ENCODE data around the gene CEBPG.

CEBPG gene

DNA sequence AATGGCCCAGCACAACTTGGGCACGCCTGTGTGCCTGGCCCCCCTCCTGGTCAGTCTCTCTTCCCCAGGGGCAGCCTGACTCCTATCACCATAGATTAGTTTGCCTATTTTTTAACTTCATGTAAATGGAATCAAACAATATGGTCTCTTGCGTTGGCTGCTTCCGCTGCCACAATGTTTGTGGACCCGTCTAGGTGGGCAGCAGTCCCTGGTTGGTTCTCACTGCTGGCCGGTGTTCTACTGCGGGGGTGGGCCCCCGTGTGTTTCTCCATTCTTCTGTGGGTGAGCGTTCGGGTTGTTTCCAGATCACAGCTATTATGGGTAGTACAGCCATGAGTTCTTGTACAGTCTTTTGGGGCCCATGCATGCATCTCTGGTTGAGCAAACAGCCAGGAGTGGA is 47.3 kb downstream of the CEBPG start:
- TF ChIP-seq, protein P1, sequence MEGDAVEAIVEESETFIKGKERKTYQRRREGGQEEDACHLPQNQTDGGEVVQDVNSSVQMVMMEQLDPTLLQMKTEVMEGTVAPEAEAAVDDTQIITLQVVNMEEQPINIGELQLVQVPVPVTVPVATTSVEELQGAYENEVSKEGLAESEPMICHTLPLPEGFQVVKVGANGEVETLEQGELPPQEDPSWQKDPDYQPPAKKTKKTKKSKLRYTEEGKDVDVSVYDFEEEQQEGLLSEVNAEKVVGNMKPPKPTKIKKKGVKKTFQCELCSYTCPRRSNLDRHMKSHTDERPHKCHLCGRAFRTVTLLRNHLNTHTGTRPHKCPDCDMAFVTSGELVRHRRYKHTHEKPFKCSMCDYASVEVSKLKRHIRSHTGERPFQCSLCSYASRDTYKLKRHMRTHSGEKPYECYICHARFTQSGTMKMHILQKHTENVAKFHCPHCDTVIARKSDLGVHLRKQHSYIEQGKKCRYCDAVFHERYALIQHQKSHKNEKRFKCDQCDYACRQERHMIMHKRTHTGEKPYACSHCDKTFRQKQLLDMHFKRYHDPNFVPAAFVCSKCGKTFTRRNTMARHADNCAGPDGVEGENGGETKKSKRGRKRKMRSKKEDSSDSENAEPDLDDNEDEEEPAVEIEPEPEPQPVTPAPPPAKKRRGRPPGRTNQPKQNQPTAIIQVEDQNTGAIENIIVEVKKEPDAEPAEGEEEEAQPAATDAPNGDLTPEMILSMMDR (IDR thresholded peaks at IDR 0.05; ENCODE audit: borderline replicate concordance, insufficient read depth, low read depth, low read length): no peak
- no peak overlapping the region for H3K4me3 ChIP-seq (ENCODE audit: low read depth, low read length)

DNA sequence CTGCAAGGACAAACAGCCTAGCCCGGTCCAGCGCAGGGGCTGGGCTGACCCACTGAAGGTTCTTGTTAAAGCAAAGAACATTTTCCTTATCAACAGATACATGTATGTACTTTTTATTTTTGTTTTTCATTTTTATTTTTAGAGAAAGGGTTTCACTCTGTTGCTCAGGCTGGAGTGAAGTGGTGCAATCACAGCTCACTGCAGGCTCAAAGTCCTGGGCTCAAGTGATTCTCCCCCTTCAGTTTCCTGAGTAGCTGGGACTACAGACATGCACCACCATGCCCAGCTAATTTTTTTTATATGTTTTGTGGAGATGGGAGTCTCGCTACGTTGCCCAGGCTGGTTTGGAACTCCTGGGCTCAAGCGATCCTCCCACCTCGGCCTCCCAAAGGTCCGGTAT is 47.9 kb downstream of the CEBPG start:
- H3K4me3 ChIP-seq (ENCODE audit: low read depth, low read length): no peak overlapping the region
- TF ChIP-seq, protein P1 (IDR thresholded peaks at IDR 0.05; ENCODE audit: borderline replicate concordance, insufficient read depth, low read depth, low read length): no peak

DNA sequence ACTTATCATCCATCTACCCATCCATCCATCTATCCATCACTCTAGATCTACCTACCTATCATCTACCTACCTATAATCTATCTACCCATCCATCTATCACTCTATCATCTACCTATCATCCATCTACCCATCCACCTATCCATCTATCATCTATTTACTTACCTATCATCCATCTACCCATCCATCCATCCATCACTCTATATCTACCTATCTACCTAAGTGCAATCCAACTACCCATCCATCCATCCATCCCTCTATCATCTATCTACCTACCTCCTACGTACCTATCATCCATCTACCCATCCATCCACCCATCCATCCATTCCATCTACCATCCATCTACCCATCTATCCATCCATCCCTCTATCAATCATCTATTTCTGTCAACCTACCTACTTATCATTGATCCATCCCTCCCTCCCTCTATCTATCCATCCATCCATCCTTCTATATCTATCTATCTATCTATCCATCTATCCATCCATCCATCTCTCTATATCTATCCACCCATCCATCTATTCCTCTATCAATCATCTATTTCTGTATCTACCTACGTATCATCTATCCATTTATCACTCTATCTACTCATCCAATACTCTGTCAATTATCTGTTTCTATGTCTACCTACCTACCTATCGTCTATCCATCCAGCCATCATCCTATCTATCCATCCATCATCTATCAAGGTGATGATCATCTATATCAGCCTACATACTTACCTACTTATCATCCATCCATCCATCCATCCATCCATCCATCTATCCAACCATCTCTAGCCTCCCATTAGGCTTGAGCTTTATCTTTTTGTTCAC is 49.1 kb downstream of the CEBPG start:
- TF ChIP-seq, protein P1 (IDR thresholded peaks at IDR 0.05; ENCODE audit: borderline replicate concordance, insufficient read depth, low read depth, low read length): no peak
- no peak overlapping the region for H3K4me3 ChIP-seq (ENCODE audit: low read depth, low read length)

DNA sequence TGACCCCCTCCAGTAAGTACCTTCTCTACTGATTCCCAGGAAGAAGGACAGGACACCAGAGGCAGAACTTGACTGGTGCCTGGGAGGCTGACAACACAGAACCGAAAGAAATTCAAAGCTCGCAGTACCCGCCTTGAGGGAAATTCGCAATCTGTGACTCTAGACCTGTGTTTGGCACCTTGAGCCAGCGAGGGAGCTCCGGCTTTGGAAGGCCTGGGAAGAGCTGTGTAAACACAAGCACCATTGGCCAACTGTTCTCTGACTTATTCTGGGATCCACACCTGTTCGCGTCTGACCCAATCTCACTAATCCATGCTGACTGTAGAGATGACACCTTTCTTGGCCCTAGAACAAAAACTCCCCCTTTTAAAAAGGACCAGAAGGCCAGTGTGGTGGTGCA is 50.7 kb downstream of the CEBPG start:
- H3K4me3 ChIP-seq (ENCODE audit: low read depth, low read length): no peak overlapping the region
- TF ChIP-seq, protein P1 (IDR thresholded peaks at IDR 0.05; ENCODE audit: borderline replicate concordance, insufficient read depth, low read depth, low read length): no peak

DNA sequence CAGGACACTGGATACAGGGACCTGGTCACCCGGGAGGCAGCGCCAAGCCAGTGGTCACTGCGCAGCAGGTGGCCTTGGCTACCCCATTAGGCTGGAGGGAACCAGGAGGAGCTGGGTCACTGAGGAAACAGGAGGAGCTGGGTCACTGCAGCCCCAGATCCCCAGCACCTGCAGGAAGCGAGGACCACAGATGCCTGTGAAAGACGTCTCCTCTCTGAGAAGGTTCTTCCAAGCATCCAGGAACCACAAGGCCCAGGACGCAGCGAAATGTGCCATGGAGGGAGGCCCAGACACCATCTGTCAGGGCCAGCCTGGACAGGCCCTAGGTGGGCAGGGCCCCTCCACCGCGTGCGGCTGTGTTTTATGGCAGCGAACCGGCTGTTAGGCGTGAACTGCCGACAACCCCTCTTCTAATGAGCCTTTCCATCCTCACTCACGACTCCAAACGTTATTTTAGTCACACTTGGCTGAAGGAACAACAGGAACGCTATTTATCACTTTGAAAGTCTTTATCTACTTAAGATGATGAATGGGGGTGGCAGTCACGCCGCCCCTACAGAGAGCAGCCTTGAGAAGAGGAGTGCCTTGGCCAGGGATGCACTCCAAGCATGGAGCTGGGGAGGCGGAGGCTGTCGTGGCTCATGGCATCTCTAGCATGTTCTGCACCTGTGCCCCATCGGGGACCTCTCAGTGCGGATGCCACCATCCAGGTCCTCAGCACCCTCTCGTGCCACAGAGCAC is 53.3 kb downstream of the CEBPG start:
- H3K4me3 ChIP-seq (ENCODE audit: low read depth, low read length): no peak overlapping the region
- TF ChIP-seq, protein P1 (IDR thresholded peaks at IDR 0.05; ENCODE audit: borderline replicate concordance, insufficient read depth, low read depth, low read length): no peak

DNA sequence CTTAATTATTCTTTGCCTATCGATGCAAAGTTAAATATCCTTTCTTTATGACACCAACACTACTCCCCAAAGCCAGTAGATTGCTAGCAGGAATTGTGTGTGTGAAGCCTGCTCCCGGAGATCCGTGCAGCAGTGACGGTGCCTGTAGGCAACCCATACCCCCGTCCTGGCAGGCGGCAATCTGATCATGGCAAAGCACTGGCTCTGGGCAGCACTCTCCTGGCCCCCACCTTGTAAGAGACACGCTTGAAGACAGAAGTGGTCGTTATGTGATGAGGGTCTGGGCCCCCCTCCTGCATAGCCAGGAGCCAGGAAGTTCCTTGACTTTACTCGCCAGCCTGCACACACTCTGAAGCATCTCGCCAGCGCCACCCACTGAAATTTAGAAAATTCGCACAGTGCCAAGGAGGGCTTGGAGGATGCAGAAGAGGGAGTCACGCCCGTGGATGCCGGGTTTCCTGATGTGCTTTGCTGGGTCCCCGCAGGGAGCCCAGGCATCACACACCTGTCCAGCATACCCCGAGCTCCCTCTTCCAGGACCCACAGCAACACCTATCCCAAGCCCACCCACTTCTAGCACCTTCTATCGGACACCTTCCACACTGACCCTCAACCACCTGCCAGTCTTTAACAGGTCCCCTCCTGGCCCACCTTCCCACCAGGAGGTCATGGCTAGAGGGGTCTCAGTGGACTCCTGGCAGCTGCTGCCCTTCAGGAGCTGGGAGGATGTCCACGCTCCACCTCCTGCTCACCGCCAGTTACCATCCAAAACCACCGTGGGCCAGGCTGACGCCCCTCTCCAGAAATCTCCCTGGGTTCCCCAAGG is 54.5 kb downstream of the CEBPG start:
- TF ChIP-seq, protein P1 (IDR thresholded peaks at IDR 0.05; ENCODE audit: borderline replicate concordance, insufficient read depth, low read depth, low read length): no peak
- H3K4me3 ChIP-seq (ENCODE audit: low read depth, low read length): no peak overlapping the region
